GM21367 (cell line): ENCODE results near the gene GOLGA1.
"Not testable (repeated sequence)": the region's sequence is repeated elsewhere in the genome, so short reads cannot be mapped to it uniquely, and the experiment has no call there.

Experiments
- ATAC-seq: cut with Tn5 transposase; IDR thresholded peaks from one replicate; pipeline ENCODE4 v1.9.1; 2021; ENCODE audit not compliant: unreplicated experiment

GOLGA1 gene

DNA sequence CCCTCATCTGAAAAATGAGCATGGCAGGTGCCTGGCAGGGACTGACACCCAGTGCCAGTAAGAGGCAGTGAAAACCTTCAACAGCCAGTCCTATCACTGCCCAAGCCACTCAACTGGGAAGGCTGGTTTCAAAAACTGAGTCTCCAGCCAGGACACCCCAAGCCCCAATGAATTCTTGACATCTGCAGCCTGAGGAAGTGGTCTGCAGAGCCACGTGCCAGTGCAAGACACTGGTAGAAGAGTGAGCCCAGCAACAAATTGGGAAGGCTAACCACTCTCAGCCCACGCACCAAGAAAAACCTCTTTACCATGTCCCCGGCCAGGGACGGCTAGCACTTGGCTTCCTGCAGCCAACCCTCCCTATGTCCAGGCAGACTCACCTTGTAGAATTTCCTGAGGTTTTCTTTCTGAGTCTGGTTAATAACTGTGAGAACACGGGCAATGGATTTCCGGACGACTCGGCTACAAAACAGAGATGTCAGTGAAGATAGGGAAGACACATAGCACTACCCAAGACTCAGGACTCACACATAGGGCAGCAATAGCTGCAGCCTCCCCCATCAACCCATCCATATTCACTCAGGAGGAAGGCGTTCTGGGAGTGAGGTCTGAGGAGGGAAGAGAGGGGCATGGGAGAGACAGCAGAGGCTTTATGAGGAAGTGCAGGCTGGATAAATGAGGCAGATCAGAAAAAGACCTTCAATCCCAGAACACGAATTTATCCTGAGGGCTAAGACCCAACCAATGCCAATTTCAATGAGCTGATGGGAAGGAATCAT lies 80.9 kb downstream of the GOLGA1 start:
- no peak for ATAC-seq

DNA sequence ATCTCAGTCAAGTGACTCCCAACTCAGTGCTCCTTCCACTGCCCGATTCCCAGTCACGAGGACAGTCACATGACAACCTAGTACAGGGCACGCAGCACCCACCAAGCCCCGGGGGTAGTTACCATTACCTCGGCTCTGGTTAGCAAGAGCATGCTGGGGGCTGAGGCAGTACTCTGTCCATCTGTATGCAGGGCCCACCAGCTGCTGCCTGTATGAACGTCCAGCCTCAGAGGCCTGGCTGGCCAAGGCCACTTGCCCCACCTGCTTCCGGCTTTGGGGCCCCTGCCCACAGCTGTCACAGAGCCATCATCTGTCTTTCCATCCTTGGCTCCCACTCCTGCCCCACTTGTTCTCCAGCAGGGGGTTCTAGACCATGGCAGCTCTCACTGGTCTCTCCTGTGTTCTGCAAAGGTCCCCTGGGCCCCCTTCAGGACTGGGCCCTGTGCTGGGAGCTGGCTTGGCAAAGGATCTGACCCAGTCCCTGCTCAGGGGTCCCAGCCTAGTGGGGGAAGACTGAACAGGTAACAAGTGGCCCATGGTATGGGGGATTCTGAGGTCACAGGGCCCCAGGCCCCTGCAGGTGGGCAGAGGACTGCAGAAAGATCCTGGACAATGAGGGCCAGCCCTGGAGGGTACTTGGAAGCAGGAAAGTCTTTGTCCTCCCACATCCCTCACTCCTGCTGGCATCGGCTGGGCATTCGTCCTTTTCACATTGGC lies 82.4 kb downstream of the GOLGA1 start:
- no peak for ATAC-seq

DNA sequence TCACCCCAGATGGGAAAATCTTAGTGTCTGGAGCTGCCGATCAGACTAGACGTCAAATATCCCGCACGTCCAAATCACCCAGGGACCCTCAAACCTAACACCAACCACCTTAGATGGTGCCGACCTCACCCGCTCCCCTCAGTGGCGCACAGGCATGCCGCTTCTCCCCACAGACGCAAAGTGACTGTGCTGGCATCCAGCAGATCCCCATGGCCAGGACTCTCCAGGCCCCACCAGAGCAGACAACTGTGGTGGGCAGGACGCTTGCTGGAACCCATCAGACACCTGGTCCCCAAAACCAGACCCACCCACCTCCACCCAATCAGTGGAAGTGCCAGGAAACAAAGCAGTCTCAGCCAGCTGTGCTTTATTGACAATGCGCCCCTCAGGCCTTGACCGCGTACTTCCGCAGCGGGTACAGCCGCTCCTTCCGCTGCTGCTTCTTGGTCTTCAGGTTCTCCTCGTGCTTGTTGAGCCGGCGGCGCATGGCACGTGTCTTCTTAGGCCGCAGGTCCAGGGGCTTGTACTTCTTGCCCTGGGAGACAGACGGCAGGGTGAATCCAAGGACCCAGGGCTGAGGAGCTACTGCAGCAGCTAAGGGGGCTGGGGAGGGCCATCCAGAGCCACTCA lies 83.2 kb downstream of the GOLGA1 start:
- ATAC-seq, result no peak

DNA sequence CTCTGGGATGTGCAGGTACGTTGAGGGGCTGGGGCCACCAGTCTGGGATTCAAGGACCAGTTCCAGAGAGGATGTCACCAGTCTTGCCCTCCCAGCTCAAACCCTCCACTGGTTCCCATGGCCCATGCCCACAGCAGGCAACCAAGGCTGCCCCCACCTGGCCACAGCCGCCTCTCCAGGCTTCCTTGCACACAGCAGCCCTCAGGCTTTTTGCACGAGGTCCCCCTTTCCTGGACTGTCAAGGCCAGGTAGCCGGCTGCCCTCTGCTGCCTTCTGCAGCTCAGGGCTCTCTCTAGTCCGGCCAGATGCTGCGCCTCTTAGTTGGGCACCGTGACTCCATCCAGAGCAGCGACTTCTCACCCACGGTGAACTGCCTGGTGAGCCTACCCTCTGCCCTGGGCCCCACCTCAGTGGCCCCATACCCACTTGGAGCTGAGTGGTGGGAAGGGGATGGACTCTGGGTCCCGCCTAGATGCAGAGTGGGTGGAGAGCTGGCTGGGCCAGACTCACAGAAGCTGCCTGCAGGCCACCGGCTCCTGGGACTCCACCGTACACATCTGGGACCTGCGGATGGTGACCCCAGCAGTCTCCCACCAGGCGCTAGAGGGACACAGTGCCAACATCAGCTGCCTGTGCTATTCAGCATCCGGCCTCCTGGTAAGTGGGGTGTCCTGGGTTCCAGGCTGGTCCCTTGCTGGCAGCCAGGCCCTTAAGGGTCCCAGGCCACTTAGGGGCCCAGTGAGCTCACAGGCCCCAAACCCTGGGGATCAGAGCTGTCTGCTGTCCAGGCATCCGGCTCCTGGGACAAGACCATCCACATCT lies 84.7 kb downstream of the GOLGA1 start:
- ATAC-seq, result no peak

DNA sequence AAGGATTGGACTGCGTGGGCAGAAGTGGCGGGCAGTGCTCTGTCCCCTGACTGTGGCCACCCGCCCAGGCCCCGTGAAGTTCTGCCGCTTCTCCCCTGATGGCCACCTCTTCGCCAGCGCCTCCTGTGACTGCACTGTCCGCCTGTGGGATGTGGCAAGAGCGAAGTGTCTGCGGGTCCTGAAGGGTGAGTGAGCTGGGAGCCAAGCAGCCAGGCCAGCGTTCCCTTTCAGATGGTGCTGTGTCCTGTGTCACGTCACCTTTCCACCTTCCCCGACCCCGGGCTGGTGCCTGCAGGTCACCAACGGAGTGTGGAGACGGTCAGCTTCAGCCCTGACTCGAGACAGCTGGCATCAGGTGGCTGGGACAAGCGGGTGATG lies 85.3 kb downstream of the GOLGA1 start:
- ATAC-seq, result no peak

DNA sequence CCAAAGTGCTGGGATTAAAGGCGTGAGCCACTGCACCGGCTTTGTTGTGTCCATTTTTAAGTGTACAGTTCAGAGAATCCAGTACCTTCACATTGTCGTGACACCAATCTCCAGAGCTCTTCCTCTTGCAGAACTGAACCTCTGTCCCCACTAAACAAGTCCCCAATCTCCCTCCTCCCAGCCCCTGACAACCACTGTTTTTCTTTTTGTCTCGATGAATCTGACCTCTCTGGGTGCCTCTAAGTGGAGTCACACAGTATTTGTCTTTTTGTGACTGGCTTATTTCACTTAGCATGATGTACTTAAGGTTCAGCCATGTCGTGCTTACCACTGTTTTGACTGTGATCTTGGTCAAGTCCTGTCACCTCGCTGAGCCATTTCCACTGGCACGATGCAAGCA lies 86.1 kb downstream of the GOLGA1 start:
- ATAC-seq, result no peak

DNA sequence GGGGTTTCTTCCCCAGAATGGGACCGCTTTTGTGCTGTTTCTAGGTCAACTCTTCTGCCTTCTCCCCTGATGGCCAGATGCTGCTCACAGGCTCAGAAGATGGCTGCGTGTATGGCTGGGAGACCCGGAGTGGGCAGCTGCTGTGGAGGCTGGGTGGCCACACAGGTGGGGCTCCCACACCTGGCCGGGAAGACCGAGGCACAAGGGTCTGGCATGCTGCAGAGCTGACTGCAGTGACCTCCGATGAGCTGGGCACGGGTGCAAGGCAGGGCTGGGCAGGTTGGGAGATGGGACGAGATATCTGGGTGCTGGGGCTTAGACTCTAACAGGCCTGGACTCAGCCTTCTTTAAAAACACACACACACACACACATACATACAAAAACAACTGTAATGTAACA lies 86.7 kb downstream of the GOLGA1 start:
- no peak for ATAC-seq

DNA sequence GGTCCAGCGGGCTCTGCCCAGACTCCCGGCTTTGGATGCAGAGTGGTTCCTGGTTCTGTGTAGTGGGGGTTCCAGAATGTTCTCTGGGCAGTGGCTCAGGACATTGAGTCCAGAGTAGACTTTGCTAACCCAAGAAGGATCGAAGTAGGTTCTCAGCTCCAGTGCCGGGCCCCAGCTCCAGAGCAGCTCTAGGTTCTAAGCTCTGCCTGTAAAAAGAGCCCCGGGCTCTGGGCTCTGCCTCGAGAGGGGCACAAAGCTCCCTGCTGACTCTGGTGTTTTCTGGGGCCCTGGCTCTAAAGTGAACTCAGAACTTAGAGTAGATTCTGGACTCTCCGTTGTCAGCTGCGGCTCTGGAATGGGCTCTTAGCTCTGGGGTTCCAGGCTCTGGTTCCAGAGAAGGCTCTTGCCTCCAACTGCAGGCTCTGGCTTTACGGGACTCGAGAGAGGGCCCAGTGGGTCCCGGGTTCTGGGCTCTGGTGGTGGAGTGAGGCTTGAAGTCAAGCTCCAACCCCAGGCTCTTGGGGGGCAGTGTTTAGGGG lies 87.2 kb downstream of the GOLGA1 start:
- no peak for ATAC-seq

DNA sequence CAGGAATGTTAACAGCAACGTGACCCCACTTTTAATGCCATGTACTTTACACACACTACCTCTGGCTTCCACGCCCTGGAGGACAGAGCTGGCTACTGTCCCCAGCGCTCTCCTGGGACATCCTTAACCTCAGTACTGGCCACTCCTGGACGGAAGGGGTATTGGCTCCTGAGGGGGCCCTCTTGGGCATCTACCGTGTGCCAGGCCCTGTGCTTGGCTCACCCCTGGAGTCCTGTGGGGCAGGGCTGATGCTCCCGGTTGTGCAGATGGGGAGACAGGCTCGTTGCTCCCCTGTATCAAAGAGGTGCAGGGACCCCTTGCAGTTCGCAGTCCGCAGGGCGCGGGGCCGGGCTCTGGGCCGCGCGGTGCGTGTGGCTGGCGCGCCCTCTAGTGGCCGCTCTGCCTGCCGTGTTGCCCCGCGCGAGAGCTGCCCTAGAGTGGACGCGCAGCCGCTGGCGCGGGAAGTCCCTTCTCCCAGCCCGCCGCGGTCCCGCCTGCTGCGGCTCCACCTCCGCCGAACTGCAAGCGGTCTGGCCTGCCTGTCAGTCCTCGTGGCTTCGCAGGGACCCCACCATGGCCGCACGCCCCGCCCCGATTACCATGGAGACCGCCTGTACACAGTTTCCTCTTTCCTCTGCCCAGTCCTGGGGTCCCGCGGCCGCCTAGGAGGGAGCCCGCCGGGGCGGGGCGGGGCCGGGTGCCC lies 87.9 kb downstream of the GOLGA1 start, which contains the start of gene WDR38:
TSS of gene WDR38 (plus strand) at position 632 of the 703 bp plus-strand sequence. CDS start 72 bp downstream, outside the sequence.
- ATAC-seq, result peak; percentile 49

DNA sequence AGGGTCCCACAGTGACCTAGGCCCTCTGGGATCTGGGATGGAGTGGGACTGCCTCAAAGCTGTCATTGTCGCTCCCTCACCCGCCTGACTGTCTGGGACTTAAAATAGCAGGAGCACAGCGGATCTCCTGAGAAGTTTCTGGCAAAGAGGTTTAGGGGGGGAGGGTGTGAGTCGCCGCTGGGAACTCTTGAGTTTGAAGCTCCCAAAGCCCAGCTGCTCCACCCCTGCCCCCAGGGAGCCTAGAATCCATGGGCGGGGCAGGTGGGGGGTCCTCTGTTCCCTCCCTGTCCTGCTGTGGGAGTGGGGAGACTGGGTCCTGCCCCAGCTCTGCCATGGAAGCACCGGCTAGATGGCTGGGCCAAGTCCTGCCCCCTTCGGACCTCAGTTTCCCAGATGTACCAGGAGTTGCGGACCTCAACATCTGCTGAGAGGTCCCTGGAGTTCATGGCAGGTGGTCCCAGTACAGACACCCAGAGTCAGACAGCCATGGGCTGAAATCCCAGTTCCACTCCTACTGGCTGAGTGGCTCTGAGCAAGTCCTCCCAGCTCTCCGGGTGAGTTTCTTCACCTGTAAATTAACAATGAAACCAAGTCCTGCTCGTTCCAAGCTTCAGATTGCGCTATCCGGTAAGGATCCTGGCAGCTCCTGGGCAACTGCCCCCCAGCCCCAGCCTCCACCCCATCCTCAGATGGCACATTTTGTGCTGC lies 88.6 kb downstream of the GOLGA1 start:
- ATAC-seq, result no peak

DNA sequence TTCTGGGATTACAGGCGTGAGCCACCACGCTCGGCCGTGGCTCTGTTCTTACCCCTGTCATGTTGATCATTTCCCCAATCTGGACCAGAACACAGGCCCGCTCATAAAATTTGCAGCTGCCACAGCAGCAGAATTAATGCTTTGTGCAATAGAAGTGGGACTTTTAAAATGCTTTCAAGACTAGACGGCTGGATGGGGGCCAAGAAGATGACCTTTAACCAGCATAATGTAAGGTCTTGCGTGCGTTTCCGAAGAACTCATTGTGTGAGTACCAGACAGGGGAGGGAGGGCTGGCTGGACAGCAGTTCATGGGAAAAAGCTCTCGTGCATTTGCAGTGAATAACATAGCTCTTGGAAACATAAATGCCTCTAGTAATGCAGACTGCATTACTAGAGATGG lies 91.1 kb downstream of the GOLGA1 start:
- no peak for ATAC-seq

DNA sequence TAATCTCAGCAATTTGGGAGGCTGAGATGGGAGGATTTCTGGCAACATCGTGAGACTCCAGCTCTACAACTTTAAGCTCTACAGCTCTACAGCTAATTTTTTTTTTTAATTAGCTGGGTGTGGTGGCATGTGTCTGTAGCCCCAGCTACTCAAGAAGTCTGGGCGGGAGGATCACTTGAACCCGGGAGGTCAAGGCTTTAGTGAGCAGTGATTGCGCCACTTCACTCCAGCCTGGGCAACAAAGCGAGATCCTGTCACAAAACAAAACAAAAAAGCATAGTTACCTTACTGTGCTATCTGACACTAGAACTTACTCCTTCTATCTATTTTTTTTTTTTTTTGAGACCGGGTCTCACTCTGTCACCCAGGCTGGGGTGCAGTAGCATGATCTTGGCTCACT lies 93.9 kb downstream of the GOLGA1 start:
- ATAC-seq, result no peak

DNA sequence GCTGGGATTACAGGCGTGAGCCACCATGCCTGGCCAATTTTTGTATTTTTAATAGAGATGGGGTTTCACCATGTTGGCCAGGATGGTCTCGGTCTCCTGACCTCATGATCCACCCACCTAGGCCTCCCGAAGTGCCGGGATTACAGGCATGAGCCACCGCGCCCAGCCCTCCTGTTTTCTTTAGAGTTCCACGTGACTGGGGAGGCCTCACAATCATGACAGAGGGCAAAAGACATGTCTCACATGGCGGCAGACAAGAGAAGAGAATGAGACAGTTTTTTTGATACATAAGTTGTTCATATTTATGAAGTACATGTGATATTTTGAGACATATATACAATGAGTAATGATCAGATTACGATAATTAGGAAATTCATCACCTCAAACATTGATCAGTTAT lies 94.4 kb downstream of the GOLGA1 start:
- not testable (repeated sequence) for ATAC-seq

DNA sequence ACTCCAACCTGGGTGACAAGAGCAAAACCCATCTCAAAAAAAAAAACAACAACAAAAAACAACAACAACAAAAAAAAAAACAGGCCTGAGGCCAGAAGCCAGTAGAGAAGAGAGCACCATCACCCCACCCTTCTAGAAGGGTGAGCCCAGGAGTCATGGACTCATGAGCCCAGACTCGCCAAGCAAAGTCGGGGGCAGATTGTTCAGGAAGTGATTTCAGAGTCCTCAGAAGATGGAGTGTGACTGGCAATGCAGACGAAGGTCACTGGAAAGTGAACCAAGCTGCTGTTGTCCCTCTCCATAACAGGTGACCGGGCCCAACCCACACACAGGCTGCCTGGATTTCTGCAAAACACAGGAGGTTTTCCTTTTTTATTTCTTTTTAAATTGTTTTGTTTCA lies 96.6 kb downstream of the GOLGA1 start:
- no peak for ATAC-seq

DNA sequence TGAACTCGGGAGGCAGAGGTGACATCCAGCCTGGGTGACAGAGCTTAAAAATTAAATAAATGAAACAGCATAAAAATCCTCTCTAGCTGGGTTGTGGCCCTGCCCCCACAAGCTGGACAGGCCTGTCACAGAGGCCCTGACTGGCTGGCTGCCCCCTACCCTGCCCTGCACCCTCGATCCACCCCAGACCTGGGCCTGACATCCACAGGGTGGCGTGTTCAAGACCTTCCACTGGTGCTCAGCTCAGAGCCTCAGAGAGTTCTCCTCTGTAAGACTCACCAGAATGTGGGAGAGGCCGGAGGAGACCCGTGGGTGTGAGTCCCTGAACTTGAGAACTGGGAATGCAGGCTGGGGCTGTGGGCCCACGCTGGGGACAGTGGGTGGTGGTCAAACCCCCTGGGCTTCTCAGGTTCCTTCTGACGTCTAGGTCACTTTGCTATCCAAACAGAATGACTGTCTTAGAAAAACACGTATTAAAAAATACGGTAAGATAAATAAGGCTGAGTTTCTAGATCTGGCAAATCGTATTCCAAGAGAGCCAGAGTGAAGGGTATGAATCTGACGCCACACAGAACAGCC lies 97.3 kb downstream of the GOLGA1 start:
- ATAC-seq, result no peak

DNA sequence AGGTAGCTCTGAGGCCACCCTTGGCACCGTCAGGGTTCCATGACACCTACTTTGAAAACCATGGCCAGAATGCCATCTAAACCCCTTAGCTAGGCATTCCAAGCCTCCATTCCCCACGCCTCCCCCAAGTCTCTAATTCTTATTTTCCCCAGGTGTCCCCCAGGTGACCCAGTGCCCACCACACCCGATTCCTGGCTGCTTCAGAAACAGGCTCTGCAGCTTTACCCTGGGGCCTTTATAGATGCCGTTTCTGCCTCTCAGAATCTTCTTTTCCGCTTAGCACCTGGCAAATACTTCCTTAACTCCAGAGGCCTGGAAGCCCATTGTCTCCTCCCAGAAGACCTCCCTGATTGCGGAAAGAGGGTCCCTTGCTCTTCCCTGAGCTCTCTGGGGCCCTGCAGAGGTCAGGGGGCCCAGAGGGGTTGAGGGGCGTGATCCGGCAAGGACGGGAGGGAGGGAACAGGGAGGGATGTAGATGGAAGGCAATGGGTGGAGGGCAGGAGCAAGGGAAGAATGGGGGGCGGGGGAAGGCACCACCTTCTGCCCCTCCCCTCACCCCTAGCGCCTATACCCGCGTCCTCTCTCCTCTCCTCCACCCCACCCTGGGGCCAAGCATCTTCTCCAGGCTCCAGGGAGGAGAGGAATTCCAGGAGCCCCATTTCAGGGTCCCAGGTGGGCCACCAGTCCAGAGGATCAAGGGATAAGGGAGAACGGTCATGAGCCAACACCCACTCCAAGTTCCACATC lies 99.6 kb downstream of the GOLGA1 start:
- ATAC-seq, result no peak

DNA sequence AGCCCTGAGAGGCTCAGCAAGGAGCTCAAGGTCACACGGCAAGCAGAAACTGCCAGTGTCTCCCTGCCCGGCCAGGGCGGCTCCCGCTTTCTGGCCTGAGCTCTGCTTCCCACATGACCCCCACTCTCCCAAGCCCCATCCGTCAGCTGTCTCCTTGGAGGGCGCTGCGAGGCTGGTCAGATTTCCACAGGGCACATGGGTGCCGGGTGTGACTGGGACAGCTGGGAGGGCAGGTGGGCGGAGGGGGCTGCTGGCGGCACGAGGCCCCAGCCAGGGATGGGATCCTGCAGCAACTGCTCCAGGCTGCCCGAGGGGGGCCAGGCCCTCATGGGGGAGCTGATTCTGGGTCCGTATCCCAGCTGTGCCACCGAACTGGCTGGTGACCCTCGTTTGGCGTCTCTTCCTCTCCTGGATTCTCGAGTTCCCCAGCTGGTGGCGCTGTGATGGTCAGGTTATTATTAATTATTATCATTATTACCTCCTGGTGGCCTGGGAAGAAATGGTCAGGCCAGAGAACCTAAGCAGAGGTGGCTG lies 100.5 kb downstream of the GOLGA1 start:
- no peak for ATAC-seq

DNA sequence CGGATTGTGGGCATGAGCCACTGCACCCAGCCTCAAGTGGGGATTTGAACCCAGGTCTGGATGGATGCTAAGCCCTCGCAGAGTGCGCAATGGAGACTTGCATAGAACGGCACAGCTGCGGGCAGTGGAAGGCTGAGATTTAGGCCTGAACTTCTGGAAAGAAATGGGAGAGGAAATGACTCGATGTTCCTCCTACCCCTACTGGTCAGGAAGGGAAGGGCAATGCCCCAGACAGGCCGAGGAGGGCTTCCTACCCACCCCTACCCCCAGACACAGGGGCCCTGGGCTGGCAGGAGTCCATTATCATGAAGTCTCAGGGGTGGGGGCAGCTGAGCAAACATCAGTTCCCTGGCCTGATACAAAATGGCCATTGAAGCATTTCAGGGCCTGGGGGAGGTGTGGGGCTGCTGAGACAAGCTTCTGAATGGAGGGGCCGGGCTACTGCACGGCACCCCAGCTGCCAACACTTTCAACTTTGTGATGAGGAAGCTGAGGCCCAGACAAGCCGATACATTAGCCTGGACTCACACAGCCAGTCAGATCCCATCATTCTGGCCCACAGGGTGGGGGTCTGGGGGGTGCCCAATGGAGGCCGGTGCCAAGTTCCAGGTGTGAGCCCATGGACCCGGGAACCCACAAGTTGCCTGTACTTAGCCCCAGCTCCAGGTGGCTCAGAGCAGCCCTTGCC lies 101.1 kb downstream of the GOLGA1 start:
- ATAC-seq, result no peak
